Measurements from ENCODE around the gene ACOT7. TPM values are rescaled to one million over a fixed set of nuclear protein-coding genes. Genes with fewer than 3 reads are reported as not detected.
A peak's percentile ranks its signal among the peaks of the same experiment; 100 is the strongest.

ACOT7 gene
- total and polyA plus RNA-seq, 2 of the 13 experiments (the other 11 are each of a cell fraction or from before 2014, with no cell fraction given), result 33.0 to 55.8 TPM

- no peak for TF ChIP-seq TERF1 (CRISPR knock-in tag; IDR thresholded peaks at IDR 0.05)
- peak; percentile 69; the same call in 1 of the 2 replicates for TF ChIP-seq ZNF772 (CRISPR knock-in tag; IDR thresholded peaks at IDR 0.05)
- TF ChIP-seq MYPOP (CRISPR knock-in tag; IDR thresholded peaks at IDR 0.05), result 0 out of 2 replicates have a peak, but pooled peaks have one; percentile 12
- TF ChIP-seq ZNF234 (CRISPR knock-in tag; conservative IDR thresholded peaks at IDR 0.05), result no peak
- TF ChIP-seq JDP2 (CRISPR knock-in tag; IDR thresholded peaks at IDR 0.05; ENCODE audit: borderline replicate concordance), result no peak
- no peak for TF ChIP-seq ZNF547 (CRISPR knock-in tag; IDR thresholded peaks at IDR 0.05)
- 0 out of 2 replicates have a peak, but pooled peaks have one; percentile 13 for TF ChIP-seq THRA (CRISPR knock-in tag; IDR thresholded peaks at IDR 0.05; ENCODE audit: borderline replicate concordance)
- TF ChIP-seq RAD21 (CRISPR knock-in tag; IDR thresholded peaks at IDR 0.05), result peak; percentile 46; the same call in 1 of the 2 replicates
- TF ChIP-seq NONO (IDR thresholded peaks at IDR 0.05), result no peak
- TF ChIP-seq NONO (CRISPR knock-in tag; conservative IDR thresholded peaks at IDR 0.05), result peak; percentile 66
- 0 out of 2 replicates have a peak, but pooled peaks have one; percentile 47 for TF ChIP-seq ZNF138 (CRISPR knock-in tag; IDR thresholded peaks at IDR 0.05; ENCODE audit: low read depth)
- peak in 1 of 2 experiments; percentile 55; a peak in 2 of 4 replicates for TF ChIP-seq HMGXB4 (CRISPR knock-in tag; IDR thresholded peaks at IDR 0.05; ENCODE audit: borderline replicate concordance in 1 of 2, low read depth in 1 of 2)
- peak; percentile 49 for TF ChIP-seq TBX2 (CRISPR knock-in tag; IDR thresholded peaks at IDR 0.05; ENCODE audit: borderline replicate concordance)
- TF ChIP-seq KDM2A (CRISPR knock-in tag; IDR thresholded peaks at IDR 0.05; ENCODE audit: borderline replicate concordance, low read depth), result peak; percentile 29; the same call in 1 of the 2 replicates
- peak; percentile 16; the same call in 1 of the 2 replicates for TF ChIP-seq YEATS4 (CRISPR knock-in tag; IDR thresholded peaks at IDR 0.05; ENCODE audit: borderline replicate concordance)
- 0 out of 2 replicates have a peak, but pooled peaks have one; percentile 41 for TF ChIP-seq REL (CRISPR knock-in tag; conservative IDR thresholded peaks at IDR 0.05)
- TF ChIP-seq ZNF414 (CRISPR knock-in tag; IDR thresholded peaks at IDR 0.05), result peak; percentile 63
- TF ChIP-seq SP4 (CRISPR knock-in tag; IDR thresholded peaks at IDR 0.05), result peak; percentile 55
- 0 out of 2 replicates have a peak, but pooled peaks have one; percentile 50 for TF ChIP-seq ZNF747 (CRISPR knock-in tag; IDR thresholded peaks at IDR 0.05; ENCODE audit: borderline replicate concordance)
Observed at GRCh38 chr1:6440198-6441126, 46.9 kb upstream of the ACOT7 start (continued).

Data from HepG2 (cell line).